Measurements from ENCODE around the gene TRABD2B.

The TRABD2B gene

GRCh38 chr1:47931395-47931794, 65.8 kb downstream of the TRABD2B start:
- DNase-seq: no peak

DNA sequence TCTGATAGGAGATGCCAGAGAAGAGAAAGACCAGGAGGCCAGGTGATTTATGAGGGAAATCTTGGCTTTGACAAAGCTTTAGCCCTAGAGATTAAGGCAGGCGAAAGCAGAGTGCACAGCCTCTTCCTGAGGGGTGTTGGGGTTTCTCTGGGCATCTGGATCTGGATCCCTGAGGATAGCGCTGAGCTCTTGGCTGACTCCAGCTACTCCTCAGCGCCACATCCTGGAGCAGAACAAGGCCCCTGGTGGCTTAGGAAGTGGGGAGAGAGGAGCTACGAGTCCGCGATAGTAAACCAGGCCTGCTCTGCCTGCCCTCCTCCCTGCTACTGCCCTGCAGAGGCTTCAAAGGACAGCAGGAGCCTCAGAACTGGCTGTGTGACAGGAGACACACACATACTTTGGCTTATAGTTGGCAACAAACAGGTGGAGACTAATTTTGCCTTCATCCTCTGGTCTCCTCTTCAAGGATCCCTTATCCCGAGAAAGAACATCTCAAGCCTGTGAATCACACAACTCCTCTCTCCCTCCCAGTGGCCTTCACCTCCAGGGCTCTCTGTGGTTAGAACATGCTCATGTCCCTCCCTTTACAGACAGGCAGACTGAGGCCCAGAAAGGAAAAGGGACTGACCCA, 66.9 kb downstream of the TRABD2B start:
- DNase-seq: no peak

DNA sequence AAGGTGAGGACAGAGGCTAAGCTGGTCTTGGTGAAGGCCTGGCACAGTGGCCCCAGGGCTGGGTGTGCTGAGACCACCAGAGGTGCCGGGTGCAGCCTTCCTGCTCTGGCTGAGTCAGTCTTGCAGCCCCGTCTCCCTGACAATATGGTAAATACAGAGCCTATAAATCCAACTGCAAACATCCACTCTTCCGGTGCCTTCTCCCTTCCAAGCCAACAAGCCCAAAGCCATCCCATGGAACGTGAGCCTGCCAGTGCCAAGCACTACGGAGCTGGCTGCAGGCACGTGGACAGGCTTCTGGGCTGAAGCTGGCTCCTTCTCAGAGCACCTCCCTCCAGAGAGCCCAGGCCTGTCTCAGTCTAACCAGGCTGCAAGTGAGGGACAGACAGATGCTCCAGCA, 70.0 kb downstream of the TRABD2B start:
- DNase-seq: no peak

- no peak for DNase-seq
These were observed 70.7 kb downstream of the TRABD2B start for GRCh38 chr1:47926461-47926999.

- DNase-seq: no peak
These were observed 72.7 kb downstream of the TRABD2B start for GRCh38 chr1:47924270-47925048.

DNA sequence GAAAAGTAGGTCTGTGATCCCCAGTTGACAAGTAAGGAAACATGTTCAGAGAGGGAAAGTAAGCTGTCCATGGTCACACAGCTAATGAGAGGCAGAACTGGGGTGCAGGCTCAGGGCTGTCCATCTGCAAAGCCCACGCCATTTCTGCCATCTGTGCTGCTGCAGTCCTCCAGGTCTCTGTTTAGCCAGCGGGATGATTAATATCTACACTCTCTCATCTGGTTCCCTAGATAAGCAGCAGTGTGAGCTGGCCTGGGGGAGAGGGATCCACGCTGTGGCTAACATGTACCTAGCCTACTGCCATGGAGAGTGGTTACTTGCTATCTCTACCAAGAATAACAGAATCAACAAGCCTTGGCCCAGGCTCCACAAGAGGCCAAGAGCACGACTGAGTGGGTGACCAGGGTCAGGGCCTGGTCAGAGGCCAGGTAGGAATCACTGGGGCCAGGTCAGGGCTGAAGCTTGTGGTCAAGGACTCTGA, 75.2 kb downstream of the TRABD2B start:
- DNase-seq: no peak

DNA sequence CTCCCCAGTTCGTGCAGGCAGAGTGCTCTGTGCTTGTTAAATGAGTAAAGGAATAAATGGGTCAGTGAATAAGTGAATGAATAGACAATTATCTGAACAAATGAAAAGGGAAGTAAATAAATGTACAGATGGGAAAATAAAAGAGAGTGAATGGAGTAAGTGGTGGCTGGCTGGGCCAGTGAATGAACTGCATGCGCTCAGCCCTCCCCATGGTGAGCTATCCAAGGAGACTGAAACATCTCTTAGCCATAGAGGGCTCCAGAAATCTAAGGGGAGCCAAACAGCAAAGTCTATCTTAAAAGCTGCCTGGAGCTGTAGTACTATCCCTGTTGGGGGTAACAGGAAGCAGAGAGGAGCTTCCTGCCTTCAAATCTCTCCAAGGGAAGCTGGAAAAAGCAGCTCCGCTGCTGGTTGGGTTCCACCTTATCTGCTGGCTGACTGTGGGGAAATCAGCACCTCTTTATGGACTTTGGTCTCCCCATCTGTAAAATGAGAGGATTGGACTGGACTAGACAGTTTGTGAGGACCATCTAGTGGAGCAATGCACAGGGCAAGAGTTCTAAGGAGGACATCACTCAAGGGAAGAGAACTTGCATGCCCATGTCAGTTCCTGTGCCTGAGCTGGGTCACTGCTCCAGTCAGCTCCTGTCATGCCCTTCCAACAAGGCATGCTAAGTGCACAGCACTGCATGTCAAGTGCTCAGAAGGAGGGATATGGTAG, 77.9 kb downstream of the TRABD2B start:
- no peak for DNase-seq

GRCh38 chr1:47918257-47918867, 78.8 kb downstream of the TRABD2B start:
- DNase-seq: no peak

- DNase-seq: no peak
These were observed 79.5 kb downstream of the TRABD2B start for GRCh38 chr1:47917687-47918086.

DNA sequence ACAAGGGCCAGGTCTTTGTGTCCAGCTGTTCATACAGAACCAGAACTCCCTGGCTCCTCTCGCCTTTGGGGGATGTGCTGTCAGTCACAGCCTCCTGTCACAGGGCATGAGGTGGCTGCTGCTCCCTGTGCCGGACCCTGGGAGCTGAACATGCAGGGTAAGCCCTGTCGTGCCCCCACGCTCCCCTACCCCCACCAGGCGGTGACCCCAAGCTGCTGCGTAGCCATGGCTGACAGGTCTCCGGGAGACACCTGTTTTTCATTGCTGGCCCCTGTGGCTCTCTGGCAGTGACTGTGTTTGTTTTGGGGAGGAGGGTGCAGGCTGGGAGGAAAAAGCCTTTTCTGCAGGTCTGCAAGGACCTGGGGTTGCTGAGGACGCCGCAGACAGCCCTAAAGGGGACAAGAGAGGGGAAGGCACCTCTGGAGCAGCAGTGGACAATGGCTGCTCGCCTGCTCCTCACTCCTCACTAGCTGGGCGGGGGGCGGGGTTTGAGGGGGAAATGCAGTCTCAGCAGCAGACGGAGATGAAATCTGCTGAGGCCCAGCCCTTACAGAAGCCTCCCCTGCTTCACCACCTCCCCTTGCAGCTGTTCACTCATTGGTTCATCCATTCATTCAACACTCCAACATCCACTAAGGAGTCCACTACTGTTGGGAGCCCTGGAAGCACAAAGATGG, 81.4 kb downstream of the TRABD2B start:
- DNase-seq: no peak

- DNase-seq: no peak
These were observed 82.1 kb downstream of the TRABD2B start for GRCh38 chr1:47914952-47915676.

GRCh38 chr1:47914218-47914938, 82.8 kb downstream of the TRABD2B start:
- no peak for DNase-seq

GRCh38 chr1:47913225-47913823, 83.9 kb downstream of the TRABD2B start:
- no peak for DNase-seq

DNA sequence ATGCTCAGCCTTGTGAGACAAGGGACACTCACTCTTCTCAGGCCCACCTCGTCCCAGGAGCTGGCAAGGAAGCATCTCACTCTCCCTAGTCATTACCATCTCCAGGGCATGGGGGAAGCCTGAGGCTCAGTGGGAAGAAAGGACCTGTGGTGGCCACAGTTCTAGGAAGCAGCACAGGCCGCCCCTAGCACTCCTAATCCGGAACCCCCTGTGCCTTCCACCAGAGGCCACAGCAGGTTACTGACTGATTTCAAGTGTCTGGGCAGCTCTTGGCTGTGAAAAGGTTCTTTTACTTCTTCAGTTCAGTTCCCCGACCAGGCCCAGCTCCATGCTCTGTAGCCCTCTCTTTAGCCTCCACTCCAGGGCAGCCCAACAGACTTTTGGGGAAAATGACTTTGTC, 84.4 kb downstream of the TRABD2B start:
- DNase-seq: no peak

- no peak for DNase-seq
These were observed 85.3 kb downstream of the TRABD2B start for GRCh38 chr1:47911892-47912291.

GRCh38 chr1:47911424-47911823, 85.8 kb downstream of the TRABD2B start:
- DNase-seq: no peak

- DNase-seq: no peak
These were observed 88.9 kb downstream of the TRABD2B start for GRCh38 chr1:47908258-47908657.

- DNase-seq: no peak
These were observed 90.0 kb downstream of the TRABD2B start for GRCh38 chr1:47907177-47907528.

DNA sequence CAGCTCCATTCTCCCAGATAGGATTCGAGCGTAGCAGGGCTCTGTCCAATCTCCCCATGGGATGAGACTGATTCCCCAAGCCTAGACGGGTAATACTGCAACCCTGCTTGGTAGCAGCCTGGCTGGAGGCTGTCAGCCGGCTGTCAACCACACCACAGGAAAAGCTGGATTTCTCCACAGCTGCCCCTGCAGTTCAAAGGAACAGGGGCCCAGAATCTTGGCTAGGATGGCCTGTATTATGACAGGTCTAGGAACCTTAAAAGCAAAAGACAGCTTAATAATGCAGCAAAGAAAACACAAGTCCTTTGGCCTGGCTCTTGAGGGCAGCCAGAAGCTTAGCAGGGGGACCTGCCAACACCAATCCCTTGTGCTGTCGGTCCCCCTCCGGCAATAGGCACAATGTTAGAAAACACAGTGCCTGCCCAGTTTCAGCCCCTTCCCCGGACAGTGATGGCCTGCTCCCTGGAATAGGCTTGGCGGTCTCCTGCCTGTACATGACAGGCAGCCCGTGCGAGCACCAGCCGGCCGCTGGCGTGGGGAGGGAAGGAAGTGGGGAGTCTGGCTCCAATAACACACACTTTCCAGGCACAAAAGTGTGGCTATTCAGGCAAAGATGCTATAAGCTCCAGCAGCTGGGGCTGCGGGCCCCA, 90.5 kb downstream of the TRABD2B start:
- DNase-seq: no peak

- DNase-seq: no peak
These were observed 91.2 kb downstream of the TRABD2B start for GRCh38 chr1:47906009-47906432.

Data from cerebellar nuclear complex (tissue), 1 donor.